AG08396 (cell line): Measurements from ENCODE around the gene UBR2.
A peak's percentile ranks its signal among the peaks of the same experiment; 100 is the strongest.
"Not testable (repeated sequence)": the region's sequence is repeated elsewhere in the genome, so short reads cannot be mapped to it uniquely, and the experiment has no call there.

ENCODE experiments used
- DNase-seq: peaks from one replicate; pipeline ENCODE4 v3.0.0; 2012; ENCODE audit warnings: low spot score, mixed read lengths

Gene UBR2

DNA sequence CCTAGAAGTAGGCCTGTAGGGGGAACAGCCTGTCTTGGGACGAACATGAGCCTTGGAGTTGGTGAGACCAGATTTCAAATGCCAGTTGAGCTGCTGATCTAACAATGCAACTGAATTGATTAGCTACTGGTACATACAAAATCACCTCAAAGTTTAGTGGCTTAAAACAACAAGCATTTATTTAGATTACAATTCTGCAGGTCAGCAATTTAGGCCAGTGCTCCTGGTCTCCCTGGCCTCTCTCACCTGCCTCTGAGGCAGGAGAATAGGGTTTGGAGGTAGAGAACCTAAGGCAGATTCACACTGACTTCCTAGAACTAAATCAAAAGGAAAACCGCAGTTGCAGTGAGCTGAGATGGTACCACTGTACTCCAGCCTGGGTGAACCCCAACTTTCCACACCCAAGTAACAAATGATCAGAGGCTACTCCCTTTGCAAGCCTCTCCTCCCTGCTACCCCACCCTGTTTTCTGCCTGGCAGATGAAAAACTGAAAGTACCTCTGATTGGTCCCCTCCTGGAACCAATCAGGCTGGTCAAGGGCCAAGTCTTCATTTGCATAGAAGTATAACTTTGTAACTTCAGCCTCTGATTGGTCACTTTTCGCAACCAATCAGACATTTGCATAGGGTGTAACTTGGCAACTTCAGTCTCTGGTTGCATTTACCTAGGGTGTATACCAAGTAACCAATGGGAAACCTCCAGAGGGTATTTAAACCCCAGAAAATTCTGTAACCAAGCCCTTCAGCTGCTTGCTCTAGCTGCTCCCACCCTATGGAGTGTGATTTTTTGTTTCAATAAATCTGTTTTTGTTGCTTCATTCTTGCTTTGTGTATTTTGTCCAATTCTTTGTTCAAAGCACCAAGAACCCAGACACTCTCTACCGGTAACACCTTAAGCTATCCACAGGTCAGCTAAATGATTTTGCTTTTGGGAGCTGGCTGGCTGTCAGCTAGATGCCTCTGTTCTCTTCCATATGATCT is 8.1 kb upstream of the UBR2 start:
- DNase-seq = no peak

DNA sequence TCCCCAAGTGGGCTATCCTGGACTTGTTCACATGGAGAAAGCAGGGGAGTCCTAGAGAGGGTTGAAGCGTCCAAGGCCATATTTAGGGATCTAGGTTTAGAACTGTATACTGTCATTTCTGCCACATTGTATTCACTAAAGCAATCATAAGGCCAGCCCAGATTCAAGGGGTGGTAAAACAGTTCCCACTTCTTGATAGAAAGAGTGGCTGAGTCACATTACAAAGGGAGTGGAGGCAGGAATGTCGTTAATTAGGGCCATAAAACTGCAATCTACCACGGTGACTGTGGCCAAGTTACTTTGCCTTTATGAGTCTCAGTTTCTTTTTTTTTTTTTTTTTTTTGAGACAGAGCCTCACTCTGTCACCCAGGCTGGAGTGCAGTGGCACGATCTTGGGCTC is 7.4 kb upstream of the UBR2 start:
- DNase-seq = no peak

DNA sequence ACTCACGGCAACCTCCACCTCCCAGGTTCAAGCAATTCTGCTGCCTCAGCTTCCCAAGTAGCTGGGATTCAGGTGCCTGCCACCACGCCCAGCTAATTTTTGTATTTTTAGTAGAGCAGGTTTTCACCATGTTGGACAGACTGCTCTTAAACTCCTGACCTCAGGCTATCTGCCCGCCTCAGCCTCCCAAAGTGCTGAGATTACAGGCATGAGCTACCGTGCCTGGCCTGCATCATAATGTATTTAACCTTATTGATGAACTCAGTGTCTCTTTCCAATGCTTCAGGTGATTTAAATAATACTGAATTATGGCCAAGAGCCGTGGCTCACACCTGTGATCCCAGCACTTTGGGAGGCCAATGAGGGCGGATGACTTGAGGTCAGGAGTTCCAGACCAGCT is 4.6 kb upstream of the UBR2 start:
- DNase-seq = not testable (repeated sequence)

DNA sequence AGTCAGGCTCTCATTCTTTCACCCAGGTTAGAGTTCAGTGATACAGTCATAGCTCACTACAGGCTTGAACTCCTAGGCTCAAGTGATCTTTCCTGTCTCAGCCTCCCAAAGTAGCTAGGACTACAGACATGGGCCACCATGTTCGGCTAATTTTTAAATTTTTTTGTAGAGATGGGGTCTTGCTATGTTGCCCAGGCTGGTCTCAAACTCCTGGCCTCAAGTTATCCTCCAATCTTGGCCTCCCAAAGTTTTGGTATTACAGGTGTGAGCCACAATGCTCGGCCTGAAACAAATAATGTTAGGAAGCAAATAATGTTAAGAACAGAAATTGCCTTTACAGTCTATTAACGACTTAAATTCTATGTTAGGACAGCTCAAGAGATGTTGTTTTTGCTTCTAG is 1.8 kb upstream of the UBR2 start:
- DNase-seq = no peak

DNA sequence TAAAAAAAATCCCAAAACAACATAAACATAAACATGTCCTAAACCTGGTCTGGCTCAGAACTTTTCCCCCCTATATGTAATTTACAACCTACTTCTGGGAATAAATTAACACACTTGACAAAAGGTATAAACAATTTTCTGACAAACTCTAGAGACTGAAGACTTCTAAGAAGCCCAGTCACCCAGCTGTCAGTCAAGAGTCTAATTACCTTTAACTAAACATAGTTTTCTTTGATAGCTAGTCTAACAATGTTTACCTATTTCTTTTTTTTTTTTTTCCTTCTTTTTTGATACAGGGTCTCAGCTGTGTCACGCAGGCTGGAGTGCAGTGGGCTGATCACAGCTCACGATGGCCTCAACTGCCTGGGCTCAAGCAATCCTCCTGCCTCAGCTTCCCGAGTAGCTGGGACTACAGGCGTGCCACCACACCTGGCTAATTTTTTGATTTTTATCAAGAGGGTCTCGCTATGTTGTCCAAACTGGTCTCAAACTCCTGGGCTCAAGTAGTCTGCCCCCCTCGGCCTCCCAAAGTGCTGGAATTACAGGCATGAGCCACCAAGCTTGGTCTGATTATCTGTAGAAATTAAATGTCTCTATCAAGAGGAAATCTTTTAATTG is 932 bp upstream of the UBR2 start:
- no peak for DNase-seq

DNA sequence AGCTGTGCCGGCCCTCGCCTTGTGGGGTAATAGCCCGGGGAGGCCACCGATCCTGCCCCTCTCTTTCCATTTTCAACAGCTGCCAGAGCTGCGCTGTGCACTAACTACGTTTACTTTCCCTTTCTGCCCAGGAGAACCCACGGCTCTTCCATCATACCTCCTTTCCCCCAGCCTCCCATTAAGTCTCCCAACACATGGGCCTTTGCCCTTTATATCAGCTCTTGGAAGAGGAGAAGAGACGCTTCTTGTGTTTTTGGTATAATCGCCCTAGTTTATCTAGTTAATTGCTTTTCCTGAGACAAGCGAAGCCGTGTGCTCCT is 637 bp downstream of the UBR2 start:
- no peak for DNase-seq

DNA sequence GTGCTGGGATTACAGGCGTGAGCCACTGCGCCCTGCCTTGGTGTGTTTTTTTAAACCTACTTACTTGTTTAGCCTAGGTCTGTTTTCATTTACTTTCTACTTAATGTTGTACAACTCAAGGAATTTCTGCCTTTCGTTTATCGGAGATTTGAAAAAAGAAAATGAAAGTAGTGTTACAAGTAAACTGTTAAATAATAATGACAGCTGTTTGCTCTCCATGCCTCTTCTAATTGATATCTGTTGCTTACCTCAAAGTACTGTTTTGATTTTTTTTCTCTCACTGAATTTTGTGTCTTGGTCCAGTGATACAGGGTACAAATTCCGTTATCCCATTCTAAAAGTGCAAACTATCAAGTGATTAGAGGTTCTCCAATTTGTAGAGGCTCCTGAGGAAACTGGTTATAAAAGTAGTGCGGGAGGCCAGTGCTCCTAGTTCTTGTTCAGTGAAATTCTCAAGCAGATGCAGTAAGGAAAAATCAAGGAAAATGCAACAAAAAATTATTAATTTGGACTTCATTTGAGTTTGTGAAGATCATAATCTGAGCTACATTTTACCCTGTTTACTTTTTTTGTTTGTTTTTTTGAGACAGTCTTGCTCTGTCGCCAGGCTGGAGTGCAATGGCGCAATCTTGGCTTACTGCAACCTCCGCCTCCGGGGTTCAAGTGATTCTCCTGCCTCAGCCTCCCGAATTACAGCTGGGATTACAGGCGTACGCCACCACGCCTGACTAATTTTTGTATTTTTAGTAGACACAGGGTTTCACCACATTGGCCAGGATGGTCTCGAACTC is 2.2 kb downstream of the UBR2 start:
- DNase-seq = no peak

DNA sequence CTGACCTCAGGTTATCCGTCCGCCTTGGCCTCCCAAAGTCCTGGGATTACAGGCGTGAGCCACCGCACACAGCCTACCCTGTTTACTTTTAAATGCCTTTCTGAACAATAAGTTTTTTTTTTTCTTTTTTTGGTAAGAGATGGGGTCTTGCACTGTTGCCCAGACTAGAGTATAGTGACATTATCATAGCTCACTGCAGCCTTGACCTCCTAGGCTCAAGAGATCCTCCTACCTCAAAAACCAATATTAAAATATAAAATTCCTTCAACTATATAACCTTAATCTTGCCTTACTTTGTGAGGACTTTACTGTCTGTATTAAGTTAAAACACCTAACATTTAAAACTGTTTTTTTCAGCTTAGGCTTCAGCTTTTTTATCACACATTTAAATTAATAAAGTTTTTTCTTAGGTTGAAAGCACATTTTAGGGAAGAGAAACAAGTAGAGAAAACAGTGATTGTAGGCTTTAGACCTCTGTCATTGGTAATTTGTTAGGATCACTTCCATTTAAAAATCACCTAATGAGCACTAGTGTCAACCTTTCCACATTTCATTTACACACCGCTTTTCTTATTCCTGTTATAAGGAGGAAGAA is 2.9 kb downstream of the UBR2 start:
- no peak for DNase-seq

DNA sequence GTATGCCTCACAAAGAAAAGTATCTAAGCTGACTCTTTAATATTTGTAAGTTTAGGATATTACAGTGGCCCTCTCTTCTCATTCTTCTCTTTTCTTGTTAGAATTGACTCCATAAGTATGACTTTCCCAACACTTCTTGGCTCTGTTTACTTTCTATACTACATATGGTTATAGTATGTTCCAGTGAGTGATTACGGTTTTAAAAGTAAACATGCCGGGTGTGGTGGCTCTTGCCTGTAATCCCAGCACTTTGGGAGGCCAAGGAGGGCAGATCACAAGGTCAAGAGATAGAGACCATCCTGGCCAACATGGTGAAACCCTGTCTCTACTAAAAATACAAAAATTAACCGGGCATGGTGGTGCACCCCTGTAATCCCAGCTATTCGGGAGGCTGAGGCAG is 3.4 kb downstream of the UBR2 start:
- DNase-seq = not testable (repeated sequence)

DNA sequence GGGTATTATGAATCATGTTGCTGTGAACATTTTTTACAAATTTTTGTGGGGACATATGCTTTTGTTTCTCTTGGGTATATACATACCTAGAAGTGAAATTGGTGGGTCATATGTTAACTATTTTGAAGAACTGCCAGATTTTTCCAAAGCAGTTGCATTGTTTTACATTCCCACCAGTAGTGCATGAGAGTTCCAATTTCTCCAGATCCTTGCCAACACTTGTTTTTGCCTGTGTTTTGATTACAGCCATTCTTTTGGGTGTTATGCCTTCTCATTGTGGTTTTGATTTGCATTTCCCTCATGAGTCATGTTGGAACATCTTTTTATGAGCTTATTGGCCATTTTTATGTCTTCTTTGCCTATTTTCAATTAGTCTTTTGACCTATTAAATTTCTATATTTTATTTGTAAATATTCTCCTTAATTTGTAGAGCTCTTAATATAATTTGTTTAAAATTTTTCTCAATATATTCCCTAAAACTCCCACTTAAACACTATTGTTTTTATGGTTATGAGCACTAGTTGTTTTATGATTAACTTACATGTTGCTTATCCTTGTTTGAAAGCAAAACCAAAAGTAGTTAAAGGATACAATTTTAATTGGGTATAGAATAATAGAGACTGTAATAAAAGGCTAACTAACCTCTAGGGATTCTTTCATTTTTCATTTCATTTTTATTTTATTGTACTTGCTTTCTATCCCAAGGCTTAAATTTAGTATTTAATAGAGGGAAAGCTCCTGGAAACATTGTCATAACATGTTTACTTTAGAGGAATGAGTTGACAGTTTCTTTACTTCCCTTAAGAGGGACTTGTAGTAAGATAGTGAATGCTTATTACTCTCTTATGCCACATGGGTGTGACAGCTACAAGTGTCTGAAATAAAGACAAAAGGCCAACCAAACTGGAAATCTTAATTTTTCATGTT is 5.5 kb downstream of the UBR2 start:
- DNase-seq = peak; percentile 29

DNA sequence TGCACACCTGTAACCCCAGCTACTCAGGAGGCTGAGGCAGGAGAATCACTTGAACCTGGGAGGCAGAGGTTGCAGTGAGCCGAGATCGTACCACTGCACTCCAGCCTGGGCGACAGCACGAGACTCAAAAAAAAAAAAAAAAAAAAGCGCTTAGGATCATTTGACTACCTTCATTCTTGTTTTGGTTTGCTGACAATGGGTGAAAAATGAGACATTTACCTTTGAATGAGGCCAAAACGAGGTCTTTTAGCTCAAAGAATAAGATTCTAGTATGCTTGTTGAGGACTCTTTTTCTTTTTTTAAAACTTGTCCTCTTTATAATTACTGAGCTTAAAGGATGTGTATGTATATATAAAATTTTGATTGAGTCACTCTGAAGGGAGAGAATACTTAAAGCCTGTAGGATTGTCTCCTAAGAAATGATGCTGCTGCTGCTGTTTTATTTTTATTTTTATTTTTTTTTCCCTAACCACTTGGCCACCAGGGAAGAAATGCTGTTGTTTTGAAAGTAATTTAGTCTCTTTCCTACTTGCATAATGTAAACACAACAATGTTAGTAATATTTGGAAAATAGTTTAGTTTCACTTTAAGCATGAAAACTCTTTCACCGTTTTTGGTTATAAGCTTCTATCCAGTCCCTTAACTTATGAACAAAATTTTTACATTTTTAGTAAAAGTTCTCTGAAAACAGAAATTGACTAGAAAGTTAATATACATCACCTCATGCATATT is 7.9 kb downstream of the UBR2 start:
- DNase-seq = no peak

DNA sequence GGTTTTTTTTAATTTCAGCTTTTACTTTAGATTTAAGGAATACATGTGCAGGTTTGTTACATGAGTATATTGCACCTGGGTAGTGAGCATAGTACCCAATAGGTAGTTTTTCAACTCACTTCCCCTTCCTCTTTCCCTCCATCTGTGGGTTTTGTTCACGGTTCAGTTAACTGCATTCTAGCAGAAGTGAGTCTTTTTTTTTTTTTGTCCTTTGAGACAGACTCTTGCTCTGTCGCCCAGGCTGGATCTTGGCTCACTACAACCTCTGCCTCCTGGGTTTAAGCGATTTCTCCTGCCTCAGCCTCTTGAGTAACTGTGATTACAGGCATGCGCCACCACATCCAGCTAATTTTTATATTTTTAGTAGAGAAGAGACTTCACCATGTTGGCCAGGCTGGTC is 8.7 kb downstream of the UBR2 start:
- no peak for DNase-seq

DNA sequence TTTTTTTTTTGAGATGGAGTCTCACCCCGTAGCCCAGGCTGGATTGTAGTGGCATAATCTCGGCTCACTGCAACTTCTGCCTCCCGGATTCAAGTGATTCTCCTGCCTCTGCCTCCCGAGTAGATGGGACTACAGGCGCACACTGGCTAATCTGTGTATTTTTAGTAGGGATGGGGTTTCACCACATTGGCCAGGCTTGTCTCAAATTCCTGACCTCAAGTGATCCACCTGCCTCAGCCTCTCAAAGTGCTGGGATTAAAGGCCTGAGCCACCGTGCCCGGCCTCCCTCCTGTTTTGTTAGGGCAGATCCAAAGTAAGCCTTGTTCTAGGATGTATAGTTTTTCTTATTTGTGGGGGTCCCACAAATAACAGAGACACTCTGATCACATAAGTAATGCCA is 12.7 kb downstream of the UBR2 start:
- DNase-seq = not testable (repeated sequence)

DNA sequence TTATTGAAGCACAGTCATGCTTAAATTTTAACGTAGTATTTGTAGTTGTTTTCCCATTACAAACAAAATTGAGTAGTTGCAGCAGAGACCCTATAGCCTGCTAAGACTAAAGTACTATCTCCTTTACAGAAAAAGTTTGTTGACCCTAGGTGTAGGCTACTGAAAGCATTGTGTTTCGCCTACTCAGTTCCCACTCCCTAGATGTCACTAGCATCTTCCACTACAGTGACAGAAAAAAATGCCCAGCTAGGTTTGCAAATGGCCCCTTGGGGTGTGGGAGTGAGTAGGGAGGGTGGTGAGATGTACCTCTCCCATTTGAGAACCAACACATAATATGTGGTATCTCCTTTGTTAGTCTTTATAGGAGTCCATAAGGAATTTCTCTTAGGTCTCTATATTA is 34.5 kb downstream of the UBR2 start:
- no peak for DNase-seq

DNA sequence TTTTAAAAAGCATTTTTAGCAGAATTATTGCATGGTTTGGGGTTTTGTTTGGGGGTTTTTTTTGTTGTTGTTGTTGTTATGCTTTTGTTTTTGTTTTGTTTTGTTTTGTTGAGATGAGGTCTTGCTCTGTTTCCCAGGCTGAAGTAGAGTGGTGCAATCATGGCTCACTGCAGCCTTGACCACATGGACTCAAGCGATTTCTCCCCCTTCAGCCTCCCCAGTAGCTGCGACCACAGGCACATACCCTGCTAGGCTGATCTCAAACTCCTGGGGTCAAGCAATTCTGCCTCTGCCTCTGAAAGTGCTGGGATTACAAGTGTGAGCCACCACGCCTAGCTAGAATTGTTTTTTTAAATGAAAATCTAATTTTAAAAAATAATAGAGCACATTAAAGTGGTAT is 35.7 kb downstream of the UBR2 start:
- DNase-seq = no peak

DNA sequence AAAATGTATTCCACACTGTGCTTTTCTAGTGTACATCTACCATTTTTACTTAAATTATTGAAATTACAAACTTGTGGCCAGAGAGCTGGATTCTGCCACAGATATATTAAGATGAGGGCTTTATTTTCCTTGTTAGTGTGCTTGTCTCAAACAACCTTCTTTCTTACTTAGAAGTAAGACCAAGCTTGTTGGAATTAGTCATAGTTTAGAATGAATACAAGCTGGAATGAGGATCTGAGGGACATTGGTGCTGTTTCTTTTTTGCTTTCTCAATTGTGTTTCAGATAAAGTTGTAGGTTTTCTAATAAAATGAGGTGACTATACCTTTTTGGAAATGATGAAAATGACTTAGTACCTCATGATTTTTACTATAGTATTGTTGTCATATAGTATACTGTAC is 40.3 kb downstream of the UBR2 start:
- DNase-seq = peak; percentile 3

DNA sequence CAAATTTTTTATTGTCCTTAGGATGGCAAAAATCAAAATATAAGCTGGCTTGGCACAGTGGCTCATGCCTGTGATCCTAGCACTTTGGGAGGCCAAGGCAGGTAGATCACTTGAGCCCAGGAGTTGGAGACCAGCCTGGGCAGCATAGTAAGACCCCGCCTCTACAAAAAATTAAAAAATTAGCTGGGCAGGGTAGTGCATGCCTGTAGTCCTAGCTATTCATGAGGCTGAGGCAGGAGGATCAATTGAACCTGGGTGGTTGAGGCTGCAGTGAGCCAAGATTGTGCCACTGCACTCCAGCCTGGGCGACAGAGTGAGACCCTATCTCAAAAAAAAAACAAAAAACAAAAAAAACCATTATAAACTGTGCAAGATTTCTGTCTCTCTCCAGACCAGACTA is 40.9 kb downstream of the UBR2 start:
- not testable (repeated sequence) for DNase-seq

DNA sequence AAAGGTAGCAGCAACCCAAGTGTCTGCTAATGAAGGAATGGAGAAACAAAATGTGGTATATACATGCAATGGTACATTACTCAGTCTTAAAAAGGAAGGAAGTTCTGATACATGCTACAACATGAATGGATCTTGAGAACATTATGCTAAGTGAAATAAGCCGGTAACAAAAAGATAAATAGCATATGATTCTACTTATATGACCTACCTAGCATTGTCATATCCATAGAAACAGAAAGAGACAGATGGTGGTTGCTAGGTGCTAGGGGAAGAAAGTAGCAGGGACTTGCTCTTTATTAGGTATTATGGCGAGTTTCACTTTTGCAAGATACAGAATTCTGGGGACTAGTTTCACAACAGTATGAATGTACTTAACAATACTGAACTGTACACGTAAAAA is 46.6 kb downstream of the UBR2 start:
- DNase-seq = no peak

DNA sequence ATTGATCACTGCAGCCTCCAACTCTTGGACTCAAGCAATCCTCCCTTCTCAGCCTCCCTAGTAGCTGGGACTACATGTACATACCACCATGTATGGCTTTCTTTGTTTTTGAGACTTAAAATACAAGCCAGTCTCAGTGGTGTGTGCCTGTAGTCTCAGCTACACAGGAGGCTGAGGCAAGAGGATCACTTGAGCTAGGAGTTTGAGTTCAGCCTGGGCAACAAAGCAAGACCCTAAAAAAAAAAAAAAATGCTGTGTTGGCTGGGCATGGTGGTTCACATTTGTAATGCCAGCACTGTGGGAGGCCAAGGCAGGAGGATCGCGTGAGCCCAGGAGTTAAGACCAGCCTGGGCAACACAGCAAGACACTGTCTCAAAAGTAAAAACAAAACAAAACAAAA is 51.7 kb downstream of the UBR2 start:
- DNase-seq = no peak

DNA sequence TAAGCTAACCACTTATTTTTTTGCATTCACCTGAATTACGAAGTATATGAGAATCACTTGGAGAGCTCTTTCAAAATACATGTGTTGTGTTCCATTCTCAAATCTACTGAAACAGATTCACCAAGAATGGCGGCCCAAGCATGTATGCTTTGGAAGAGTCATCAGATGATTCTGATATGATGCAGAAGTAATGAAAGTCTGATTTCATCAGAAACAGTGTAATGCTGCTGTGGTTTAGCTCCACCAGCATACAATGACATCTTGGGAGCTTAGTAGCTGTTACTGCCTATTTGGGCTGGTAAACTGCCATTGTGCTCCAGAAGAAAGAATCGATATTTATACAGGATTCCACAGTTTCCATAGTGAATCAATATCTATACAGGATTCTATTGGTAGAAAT is 52.9 kb downstream of the UBR2 start:
- no peak for DNase-seq

DNA sequence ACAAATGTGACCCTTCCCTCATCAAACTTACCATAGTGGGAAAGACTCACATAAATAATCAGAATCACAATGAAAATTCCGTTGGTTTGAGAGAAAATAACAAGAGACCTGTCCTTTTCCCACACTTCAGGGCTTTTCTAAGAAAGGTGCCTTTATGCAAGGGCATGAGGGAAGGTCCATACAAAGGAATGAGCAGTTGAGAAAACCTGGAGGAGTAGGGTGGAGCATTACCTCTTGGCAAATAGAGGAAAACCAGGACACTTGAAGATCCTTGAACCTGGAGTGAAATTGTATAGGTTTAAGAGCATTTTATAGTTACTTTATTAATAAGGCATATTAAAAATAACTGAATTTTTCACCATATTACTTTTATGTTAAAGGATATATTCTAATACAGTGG is 54.3 kb downstream of the UBR2 start:
- no peak for DNase-seq
